HG03354 (cell line): ENCODE data around the gene EZH1.
A peak's percentile ranks its signal among the peaks of the same experiment; 100 is the strongest.

Experiments
- ATAC-seq: cut with Tn5 transposase; IDR thresholded peaks from one replicate; pipeline ENCODE4 v1.9.1; 2021; ENCODE audit warnings: mild to moderate bottlenecking; ENCODE audit not compliant: unreplicated experiment, poor library complexity, severe bottlenecking

Gene EZH1

DNA sequence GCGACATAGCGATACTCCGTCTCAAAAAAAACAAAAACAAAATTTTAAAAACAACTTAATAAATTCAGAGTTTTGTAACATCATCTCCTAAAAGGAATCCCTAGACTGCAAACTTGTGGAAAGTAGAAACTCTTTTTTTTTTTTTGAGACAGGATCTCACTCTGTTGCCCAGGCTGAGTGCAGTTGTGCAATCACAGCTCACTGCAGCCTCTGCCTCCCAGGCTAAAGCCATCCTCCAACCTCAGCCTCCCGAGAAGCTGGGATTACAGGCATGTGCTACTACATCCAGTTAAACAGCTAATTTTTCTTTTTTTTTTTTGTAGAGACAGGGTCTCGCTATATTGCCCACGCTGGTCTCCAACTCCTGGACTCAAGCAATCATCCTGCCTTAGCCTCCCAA is 19.7 kb downstream of the EZH1 start:
- ATAC-seq: no peak

- ATAC-seq: no peak
These were observed 21.2 kb downstream of the EZH1 start for GRCh38 chr17:42723636-42724035.

GRCh38 chr17:42720996-42721583 is 23.8 kb downstream of the EZH1 start:
- no peak for ATAC-seq

DNA sequence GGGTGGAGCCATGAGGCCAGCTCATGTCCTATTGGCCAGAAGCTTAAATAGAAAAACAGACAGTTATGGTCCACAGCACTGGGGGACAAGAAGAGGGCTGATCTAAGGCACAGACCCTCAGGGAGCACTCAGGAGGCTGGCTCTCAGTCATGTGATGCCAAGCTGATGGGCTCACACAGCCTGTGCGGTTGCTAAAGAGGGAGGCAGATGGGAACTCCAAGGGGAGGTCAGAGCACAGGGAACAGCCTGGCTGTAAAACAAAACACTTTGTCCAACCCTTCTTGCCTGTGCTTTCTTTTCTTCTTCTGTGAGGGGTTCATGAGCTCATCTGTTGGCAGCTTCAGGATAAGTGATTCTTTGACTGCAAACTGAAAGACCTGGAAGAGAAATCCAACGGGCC is 35.3 kb downstream of the EZH1 start:
- no peak for ATAC-seq

GRCh38 chr17:42708588-42708987 is 36.3 kb downstream of the EZH1 start:
- ATAC-seq: no peak

DNA sequence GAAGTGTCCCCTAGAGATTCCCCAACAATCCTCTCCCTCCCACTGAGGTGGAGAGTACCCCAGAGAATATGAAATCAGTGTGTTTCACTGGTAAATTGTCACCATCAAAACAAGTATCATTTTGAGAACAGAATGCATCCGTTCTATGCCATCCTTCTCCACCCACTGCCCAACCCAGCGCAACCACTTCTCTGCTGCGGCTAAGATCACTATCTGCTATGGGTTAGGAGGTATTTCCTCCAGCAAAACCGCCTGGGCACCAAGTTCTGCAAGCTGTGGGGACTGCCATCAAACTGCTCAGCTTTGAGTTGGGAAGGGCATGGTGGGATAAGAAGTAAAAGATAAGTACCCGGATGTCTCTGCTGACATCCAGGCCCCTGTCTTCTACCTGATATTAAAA is 38.1 kb downstream of the EZH1 start:
- ATAC-seq: no peak

- ATAC-seq: peak; percentile 84
These were observed 39.9 kb downstream of the EZH1 start for GRCh38 chr17:42704837-42705494.

DNA sequence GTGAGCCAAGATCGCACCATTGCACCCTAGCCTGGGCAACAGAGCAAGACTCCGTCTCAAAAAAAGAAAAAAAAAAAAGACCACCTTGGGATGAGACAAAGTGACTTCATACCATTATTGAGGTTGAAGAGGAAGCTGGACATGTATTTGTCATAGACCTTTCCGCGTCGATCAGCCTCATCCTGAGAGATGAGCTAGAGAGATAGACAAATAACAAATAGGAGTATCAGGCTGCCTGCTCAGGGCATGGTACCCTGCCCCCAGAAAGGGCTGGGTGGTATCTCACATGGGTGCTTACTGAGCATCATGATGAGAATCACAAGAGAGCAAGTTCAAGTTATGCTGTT is 40.4 kb downstream of the EZH1 start:
- ATAC-seq: peak; percentile 10

- no peak for ATAC-seq
These were observed 42.4 kb downstream of the EZH1 start for GRCh38 chr17:42702446-42702845.

DNA sequence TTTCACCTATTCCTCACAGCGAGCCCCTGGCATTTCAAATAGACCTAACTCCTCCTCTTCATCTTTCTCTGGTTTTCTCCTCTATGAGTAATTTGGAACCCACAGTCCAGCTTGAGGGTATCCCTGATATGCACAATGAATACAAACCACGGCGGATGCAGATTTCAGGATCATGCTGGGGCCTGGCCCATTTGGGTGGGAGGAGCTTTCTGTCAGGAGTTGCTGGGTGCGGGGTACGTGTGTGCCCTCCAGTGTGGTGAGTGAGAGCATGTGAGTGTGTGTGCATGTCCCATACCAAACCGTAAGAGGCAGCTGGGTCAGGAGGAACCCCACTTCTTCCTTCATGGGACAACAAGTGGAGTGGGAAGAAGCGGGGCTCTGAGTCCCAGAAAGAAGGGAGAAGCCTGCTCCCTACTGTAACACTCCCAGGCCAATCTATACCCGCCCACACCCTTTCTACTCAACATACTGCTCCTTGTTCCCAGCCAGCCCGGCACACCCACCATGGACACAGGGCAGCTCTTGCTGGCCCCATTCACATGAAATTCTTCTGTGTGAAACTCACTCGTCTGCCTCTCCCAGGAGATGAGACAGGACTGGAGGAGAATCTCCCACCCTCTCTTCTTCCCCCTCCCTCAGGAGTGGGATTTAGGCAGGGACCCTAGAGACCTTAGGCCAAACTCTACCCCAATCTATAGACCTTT is 44.1 kb downstream of the EZH1 start:
- no peak for ATAC-seq

DNA sequence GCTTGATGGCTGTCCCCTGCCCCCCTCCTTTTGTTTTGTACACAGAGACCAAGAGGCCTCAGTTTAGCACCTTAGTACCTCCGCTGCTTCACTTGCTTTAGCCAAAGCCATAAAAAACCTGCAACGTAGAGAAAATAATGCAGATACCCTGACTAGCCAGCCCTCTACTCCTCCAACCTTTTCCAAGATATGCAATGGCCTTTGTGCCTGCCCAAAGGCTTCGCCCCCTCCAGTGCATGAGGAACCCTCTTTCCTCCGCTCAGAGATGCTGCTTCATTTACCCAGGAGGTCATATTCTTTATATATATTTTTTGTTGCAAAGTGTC is 45.5 kb downstream of the EZH1 start:
- ATAC-seq: no peak

GRCh38 chr17:42698736-42699414 is 46.0 kb downstream of the EZH1 start:
- ATAC-seq: no peak

GRCh38 chr17:42697108-42697811 is 47.6 kb downstream of the EZH1 start:
- ATAC-seq: no peak

- no peak for ATAC-seq
These were observed 49.3 kb downstream of the EZH1 start for GRCh38 chr17:42695500-42695899.

DNA sequence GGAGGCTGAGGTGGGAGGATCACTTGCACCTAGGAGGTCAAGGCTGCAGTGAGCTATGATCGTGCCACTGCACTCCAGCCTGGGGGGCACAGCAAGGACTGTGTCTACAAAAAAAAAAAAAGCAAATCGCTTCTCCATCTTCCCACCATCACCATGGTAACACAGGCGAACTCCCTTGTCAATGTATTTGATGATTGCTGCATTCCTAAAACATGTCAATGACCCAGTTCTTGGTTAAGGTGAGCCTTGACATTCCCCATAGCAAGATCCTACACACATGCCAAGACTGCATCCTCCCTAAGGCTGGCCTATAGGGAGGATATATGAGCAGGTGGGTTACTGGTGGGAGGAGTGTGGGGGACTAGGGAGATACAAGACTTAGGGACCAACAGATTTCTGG is 50.3 kb downstream of the EZH1 start:
- ATAC-seq: no peak

GRCh38 chr17:42692489-42692888 is 52.4 kb downstream of the EZH1 start:
- ATAC-seq: no peak

DNA sequence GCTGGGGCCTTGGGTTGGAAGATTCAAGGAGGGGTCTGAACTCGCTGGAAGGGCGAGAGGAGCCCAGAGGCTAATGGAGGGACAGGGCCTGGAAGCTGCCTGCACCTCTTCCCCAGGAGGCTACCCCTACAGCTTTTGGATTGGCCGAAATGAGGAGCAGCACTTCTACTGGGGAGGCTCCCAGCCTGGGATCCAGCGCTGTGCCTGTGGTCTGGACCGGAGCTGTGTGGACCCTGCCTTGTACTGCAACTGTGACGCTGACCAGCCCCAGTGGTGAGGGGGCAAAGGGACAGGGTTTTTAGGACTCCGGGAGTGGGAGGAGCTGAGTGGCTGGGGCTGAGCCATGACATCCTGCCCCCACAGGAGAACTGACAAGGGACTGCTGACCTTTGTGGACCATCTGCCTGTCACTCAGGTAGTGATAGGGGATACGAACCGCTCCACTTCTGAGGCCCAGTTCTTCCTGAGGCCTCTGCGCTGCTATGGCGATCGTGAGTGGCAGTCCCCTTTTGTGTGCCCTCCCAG is 53.8 kb downstream of the EZH1 start:
- ATAC-seq: no peak

DNA sequence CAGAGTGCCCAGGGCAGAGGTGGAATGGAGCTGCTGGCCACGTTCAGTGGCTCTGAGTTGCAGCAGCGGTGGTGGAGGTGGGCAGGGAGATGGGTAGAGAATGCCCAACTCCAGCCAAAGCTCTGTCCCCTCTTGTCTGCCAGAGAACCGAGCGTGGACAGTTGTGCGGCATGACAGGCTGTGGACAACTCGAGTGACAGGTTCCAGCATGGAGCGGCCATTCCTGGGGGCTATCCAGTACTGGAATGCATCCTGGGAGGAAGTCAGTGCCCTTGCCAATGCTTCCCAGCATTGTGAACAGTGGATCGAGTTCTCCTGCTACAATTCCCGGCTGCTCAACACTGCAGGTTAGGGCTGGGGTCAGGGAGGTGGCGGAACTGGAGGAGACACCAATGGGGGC is 54.2 kb downstream of the EZH1 start:
- ATAC-seq: no peak

DNA sequence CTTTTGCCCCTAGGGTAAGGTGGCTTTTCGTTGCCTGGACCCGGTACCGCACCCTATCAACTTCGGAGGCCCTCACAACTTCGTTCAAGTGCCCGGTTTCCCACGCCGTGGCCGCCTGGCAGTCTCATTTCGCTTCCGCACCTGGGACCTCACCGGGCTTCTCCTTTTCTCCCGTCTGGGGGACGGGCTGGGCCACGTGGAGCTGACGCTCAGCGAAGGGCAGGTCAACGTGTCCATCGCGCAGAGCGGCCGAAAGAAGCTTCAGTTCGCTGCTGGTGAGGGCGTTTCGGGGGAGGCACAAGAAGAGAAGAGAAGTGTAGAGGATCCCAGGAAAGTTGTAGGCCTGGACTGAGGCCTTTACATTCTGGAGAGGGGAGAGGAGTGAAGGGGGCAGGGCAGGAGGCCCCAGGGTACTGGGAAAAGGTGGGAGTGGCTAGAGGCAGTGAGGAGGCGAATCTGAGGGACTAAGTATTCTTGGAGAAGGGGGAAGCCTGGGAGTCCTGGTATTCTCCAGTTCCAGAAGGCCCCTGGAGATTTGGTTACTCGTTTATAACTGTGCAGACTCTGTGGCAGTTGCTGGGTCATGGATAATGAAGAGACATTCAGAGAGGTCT is 57.0 kb downstream of the EZH1 start:
- no peak for ATAC-seq
